ENCODE measurements around the gene NAA30.

Gene NAA30

DNA sequence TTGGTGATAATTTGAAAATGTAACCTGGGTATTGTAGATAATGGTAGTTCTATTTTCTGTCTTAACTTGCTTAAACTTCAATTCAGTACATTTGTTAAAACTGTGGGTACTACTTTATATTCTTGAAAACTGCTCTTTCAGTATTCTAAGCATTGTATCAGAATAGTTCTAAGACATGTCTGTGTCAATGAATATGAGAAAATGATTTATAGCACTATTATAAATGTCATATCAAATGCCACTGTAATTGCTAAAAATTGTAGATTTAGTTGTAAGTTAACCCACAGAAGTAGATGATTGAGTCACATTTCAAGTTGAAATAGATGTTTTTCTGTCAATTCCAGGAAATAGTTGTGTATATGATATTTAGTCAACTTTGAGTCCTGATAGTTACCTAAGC lies 2.4 kb downstream of the NAA30 start:
- TF ChIP-seq, protein P1, sequence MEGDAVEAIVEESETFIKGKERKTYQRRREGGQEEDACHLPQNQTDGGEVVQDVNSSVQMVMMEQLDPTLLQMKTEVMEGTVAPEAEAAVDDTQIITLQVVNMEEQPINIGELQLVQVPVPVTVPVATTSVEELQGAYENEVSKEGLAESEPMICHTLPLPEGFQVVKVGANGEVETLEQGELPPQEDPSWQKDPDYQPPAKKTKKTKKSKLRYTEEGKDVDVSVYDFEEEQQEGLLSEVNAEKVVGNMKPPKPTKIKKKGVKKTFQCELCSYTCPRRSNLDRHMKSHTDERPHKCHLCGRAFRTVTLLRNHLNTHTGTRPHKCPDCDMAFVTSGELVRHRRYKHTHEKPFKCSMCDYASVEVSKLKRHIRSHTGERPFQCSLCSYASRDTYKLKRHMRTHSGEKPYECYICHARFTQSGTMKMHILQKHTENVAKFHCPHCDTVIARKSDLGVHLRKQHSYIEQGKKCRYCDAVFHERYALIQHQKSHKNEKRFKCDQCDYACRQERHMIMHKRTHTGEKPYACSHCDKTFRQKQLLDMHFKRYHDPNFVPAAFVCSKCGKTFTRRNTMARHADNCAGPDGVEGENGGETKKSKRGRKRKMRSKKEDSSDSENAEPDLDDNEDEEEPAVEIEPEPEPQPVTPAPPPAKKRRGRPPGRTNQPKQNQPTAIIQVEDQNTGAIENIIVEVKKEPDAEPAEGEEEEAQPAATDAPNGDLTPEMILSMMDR (IDR thresholded peaks at IDR 0.05; ENCODE audit: low read depth, low read length), result no peak
- no peak for DNase-seq (ENCODE audit: low read depth, low spot score)
- in situ Hi-C loops (cut with HindIII; ENCODE audit: low sequenced_read_pairs), result no loop called here
- peak overlapping the region; percentile 0 for H3K4me3 ChIP-seq (ENCODE audit: low read depth, low read length)

DNA sequence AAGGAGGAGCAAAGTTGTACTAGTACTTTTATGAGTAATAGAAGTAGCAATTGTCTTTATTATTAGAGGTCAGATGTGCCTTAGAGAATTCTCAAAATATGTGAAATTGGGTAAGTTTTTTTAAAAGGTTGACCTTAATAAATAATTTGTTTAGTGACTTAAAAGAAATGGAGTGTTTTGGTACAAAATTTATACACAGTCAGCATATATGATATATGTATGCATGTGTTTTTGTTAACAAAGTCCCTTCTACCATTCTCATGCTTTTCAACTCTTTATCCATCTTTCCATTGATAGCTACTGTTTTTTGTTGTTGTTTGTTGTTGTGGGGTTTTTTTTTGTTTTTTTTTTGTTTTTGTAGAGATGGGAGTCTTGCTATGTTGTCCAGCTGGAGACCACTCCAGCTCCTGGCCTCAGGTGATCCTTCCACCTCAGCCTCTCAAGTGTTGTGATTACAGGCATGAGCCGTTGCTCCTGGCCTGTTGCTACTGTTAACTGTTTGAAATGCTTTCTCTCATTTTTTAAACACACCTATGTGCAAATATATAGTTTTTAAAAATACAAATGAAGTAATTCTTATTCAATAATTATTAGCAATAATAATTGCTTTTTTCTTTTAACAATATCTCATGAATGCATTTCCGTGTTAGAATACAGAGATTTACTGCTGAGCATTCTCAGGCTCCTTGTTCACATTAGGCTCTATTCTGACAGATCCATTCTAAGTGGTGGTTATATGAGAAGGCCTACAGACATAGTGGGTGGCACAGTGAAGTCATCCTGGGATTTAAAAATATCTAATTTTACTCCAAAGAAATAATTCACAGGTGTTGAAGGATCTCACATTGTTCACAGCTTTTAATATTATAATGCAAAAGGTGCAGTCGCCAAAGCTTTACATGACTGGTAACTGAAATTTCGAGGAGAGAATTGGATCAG lies 10.4 kb downstream of the NAA30 start:
- H3K4me3 ChIP-seq (ENCODE audit: low read depth, low read length), result no peak overlapping the region
- no peak for DNase-seq (ENCODE audit: low read depth, low spot score)
- in situ Hi-C loops (cut with HindIII; ENCODE audit: low sequenced_read_pairs), result no loop called here
- TF ChIP-seq, protein P1 (IDR thresholded peaks at IDR 0.05; ENCODE audit: low read depth, low read length), result no peak

DNA sequence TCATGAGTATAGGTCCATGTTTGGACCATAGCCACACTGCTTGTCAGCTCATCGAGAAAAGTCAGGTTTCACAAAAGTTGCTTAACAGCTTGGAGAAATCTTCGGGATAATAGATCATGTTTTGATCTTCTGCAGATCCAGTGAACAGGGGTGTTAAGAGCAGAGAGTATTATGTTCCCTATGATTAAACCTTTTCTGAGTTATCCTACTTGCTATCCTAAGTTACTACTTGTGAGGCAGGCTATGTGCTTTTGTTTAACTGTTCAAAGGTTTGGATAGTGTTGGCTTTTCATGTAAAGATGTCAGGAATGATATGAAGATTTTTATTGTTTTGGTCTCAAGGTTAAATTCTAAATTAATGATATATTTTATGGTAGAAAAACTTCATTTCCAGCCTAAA lies 11.1 kb downstream of the NAA30 start:
- in situ Hi-C loops (cut with HindIII; ENCODE audit: low sequenced_read_pairs), result no loop called here
- H3K4me3 ChIP-seq (ENCODE audit: low read depth, low read length), result no peak overlapping the region
- TF ChIP-seq, protein P1 (IDR thresholded peaks at IDR 0.05; ENCODE audit: low read depth, low read length), result no peak
- DNase-seq (ENCODE audit: low read depth, low spot score), result no peak

DNA sequence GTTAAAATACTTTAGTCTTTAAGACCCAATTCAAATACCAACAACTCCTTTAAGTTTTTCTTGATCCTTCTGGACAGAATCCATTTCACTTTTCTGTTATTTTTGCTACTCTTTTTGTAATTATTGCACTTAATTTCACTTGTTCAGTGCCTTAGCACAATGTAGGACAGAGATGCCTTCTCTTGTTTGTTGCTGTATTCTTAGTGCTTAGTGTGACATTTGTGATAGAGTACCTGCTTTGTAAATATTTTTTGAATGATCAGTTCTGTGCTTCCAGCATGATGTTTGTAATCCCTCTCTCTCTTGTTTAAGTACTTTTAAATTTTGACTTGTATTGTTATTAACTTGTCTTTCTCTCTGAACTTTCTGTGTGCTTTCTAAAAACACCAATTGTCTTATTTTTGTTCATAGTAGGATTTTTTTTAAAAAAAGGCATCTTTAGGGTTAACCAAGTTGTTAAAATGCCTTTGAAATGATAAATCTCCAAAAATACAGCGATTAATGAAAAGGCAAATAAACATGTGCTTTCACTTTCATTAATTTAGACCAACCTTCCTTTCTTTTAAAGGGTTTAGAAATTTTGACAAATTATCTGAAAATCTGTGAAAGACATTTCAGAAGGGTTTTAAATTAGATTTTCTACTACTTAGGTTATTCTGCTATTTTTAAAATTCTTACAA lies 11.9 kb downstream of the NAA30 start:
- TF ChIP-seq, protein P1 (IDR thresholded peaks at IDR 0.05; ENCODE audit: low read depth, low read length), result no peak
- no peak overlapping the region for H3K4me3 ChIP-seq (ENCODE audit: low read depth, low read length)
- in situ Hi-C loops (cut with HindIII; ENCODE audit: low sequenced_read_pairs), result no loop called here
- DNase-seq (ENCODE audit: low read depth, low spot score), result no peak

DNA sequence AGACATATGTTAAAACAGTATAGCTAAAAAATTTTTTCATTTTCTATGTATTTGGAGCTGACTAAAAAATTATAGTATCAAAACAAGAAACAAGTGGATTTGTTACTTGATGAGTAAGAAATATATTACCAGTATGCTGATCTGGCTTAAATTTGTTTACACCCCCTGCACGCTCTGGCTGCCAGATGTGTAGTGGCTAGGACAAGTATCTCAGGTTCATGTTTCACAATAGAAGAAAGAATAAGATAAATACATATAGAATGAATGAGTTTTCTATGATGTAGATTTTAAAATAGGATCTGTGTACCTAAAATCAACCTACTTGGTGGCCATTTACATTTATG lies 13.1 kb downstream of the NAA30 start:
- H3K4me3 ChIP-seq (ENCODE audit: low read depth, low read length), result no peak overlapping the region
- TF ChIP-seq, protein P1 (IDR thresholded peaks at IDR 0.05; ENCODE audit: low read depth, low read length), result no peak
- in situ Hi-C loops (cut with HindIII; ENCODE audit: low sequenced_read_pairs), result no loop called here
- DNase-seq (ENCODE audit: low read depth, low spot score), result no peak

DNA sequence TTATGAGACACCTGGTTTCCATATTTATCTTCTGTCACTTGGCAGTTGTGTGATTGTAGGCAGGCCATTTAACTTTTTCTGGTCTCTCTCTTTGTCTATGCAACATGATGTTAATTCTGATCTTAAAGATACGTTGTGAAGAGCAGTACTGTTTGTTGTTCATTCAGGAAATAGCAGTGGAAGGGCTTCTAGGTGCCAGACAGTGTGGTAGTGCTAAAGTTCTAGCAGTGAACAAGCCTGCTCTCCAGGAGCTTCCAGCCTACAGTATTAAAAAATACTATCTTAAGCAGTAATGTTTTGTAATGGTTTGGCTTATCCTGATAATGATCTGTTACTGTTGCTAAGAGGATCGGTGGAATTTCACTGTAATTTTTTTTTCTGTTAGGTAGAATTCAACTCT lies 15.2 kb downstream of the NAA30 start:
- TF ChIP-seq, protein P1 (IDR thresholded peaks at IDR 0.05; ENCODE audit: low read depth, low read length), result no peak

More for the DNA sequence above, 15.2 kb downstream of the NAA30 start:
- H3K4me3 ChIP-seq (ENCODE audit: low read depth, low read length), result no peak overlapping the region
- in situ Hi-C loops (cut with HindIII; ENCODE audit: low sequenced_read_pairs), result no loop called here
- DNase-seq (ENCODE audit: low read depth, low spot score), result no peak
